Loucy (cell line): ENCODE data around the gene SEPSECS.

Experiments
- H2AFZ ChIP-seq: fragments of 200-600 bp; sonication (generic); 2 replicates; pipeline ENCODE4 v1.6.0; 2016; ENCODE audit warnings: antibody characterized with exemption, mild to moderate bottlenecking, low read length, moderate library complexity
- H3F3A ChIP-seq: fragments of 200-600 bp; 2 replicates; pipeline ENCODE4 v1.6.0; 2016; ENCODE audit warnings: antibody characterized with exemption, low read depth, mild to moderate bottlenecking
- H3K27me3 ChIP-seq: fragments of 200-600 bp; sonication (generic); 2 replicates; pipeline ENCODE4 v1.6.1; 2014; ENCODE audit warnings: low read length, mild to moderate bottlenecking; ENCODE audit not compliant: insufficient read depth, poor library complexity, severe bottlenecking
- H3K36me3 ChIP-seq: fragments of 200-600 bp; sonication (generic); 2 replicates; pipeline ENCODE4 v1.6.1; 2016; ENCODE audit warnings: low read length; ENCODE audit not compliant: insufficient read depth
- H3K4me1 ChIP-seq: fragments of 200-600 bp; sonication (generic); 2 replicates; pipeline ENCODE4 v1.5.1; 2014; ENCODE audit warnings: low read length, mild to moderate bottlenecking; ENCODE audit not compliant: insufficient read depth, poor library complexity, severe bottlenecking
- H3K4me2 ChIP-seq: fragments of 200-600 bp; sonication (generic); 2 replicates; pipeline ENCODE4 v1.6.0; 2014; ENCODE audit warnings: antibody characterized with exemption, low read length, low read depth, mild to moderate bottlenecking; ENCODE audit not compliant: poor library complexity, severe bottlenecking
- H3K4me3 ChIP-seq: fragments of 200-600 bp; sonication (generic); 2 replicates; pipeline ENCODE4 v1.5.1; 2014; ENCODE audit warnings: low read length, mild to moderate bottlenecking, mixed read lengths; ENCODE audit not compliant: poor library complexity, severe bottlenecking
- H3K79me2 ChIP-seq: fragments of 200-600 bp; sonication (generic); 2 replicates; pipeline ENCODE4 v1.6.1; 2014; ENCODE audit warnings: low read length; ENCODE audit not compliant: insufficient read depth
- H3K9ac ChIP-seq: fragments of 200-600 bp; sonication (generic); 2 replicates; pipeline ENCODE4 v1.6.0; 2014; ENCODE audit warnings: mild to moderate bottlenecking, low read depth, low read length, moderate library complexity; ENCODE audit not compliant: poor library complexity, severe bottlenecking
- H3K9me2 ChIP-seq: fragments of 200-600 bp; sonication (generic); replicated peaks from 2 replicates; pipeline ENCODE4 v1.6.1; 2016; ENCODE audit warnings: low read depth, low read length, mixed read lengths
- H3K9me3 ChIP-seq: fragments of 200-600 bp; sonication (generic); 2 replicates; pipeline ENCODE4 v1.6.1; 2014; ENCODE audit warnings: mild to moderate bottlenecking, antibody characterized with exemption, low read length, low read depth; ENCODE audit not compliant: insufficient read depth
- H4K20me1 ChIP-seq: fragments of 200-600 bp; sonication (generic); 2 replicates; pipeline ENCODE4 v1.6.0; 2014; ENCODE audit warnings: antibody characterized with exemption, low read length, mild to moderate bottlenecking; ENCODE audit not compliant: insufficient read depth, poor library complexity, severe bottlenecking
- EZH2phosphoT487 ChIP-seq: fragments of 200-600 bp; IDR thresholded peaks from 2 replicates; pipeline ENCODE4 v1.6.1; 2018; ENCODE audit warnings: antibody characterized with exemption, mild to moderate bottlenecking, moderate library complexity, borderline replicate concordance
- TF ChIP-seq, protein P1 (sequence below): fragments of 200-600 bp; sonication (generic); conservative IDR thresholded peaks from 2 replicates; pipeline ENCODE4 v1.5.1; 2014; ENCODE audit warnings: mild to moderate bottlenecking, antibody characterized with exemption, low read length

Gene SEPSECS

DNA sequence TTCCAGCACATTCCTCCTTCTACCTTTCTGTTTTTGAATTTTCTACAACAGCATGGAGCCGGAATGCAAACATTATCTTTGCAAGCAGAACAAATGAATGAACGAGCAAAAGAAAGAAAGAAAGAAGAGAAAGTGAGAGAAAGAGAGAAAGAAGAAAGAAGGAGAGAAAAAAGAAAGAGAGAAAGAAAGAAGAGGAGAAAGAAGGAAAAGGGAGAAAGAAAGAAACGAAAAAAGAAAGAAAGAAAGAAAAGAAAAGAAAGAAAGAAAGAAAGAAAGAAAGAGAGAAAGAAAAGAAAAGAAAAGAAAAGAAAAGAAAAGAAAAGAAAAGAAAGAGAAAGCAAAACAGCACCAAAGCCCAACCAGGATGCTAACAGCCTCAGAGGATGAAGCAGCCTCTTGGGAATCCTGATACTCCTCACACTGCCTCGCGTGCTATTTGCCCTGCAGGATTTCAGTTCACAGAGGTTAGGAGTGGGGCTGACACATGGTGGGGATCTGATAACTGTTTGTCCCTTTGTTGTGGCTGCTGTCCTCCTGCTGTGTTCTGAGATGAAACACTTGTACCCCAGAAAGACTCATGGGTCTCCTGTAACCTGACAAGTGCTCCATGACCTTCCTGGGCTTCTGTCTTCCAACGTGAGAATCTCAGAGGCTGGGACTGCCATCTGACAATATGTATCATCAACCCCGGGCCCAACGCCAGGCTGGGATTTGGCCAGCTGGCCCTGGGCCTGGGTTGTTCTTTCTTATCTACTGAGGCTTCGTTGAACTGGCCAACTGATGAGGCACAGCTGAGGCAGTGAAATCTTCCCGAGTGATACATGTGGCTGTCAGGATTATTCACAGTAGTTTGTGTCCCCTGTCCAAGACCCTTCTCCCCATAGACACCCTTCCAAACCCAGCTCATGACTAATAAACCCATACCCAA, 61.0 kb downstream of the SEPSECS start:
- no peaks in the 10 kb centered on the region for H3K79me2 ChIP-seq
- H3K4me1 ChIP-seq: peaks cover 11% of the 10 kb centered on the region
- no peaks in the 10 kb centered on the region for H3K27me3 ChIP-seq
- H3F3A ChIP-seq: no peaks in the 10 kb centered on the region
- H3K4me2 ChIP-seq: peak overlapping the region; percentile 57
- no peaks in the 10 kb centered on the region for H4K20me1 ChIP-seq
- no peaks in the 10 kb centered on the region for H3K36me3 ChIP-seq
- no peaks in the 10 kb centered on the region for H3K9me2 ChIP-seq
- TF ChIP-seq, protein P1, sequence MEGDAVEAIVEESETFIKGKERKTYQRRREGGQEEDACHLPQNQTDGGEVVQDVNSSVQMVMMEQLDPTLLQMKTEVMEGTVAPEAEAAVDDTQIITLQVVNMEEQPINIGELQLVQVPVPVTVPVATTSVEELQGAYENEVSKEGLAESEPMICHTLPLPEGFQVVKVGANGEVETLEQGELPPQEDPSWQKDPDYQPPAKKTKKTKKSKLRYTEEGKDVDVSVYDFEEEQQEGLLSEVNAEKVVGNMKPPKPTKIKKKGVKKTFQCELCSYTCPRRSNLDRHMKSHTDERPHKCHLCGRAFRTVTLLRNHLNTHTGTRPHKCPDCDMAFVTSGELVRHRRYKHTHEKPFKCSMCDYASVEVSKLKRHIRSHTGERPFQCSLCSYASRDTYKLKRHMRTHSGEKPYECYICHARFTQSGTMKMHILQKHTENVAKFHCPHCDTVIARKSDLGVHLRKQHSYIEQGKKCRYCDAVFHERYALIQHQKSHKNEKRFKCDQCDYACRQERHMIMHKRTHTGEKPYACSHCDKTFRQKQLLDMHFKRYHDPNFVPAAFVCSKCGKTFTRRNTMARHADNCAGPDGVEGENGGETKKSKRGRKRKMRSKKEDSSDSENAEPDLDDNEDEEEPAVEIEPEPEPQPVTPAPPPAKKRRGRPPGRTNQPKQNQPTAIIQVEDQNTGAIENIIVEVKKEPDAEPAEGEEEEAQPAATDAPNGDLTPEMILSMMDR: no peak
- no peak for TF ChIP-seq EZH2phosphoT487
- no peaks in the 10 kb centered on the region; the same call in 1 of the 2 replicates for H3K9me3 ChIP-seq
- peak overlapping the region; percentile 55; the same call in 1 of the 2 replicates for H2AFZ ChIP-seq
- no peak overlapping the region for H3K9ac ChIP-seq
- H3K4me3 ChIP-seq: no peak overlapping the region

DNA sequence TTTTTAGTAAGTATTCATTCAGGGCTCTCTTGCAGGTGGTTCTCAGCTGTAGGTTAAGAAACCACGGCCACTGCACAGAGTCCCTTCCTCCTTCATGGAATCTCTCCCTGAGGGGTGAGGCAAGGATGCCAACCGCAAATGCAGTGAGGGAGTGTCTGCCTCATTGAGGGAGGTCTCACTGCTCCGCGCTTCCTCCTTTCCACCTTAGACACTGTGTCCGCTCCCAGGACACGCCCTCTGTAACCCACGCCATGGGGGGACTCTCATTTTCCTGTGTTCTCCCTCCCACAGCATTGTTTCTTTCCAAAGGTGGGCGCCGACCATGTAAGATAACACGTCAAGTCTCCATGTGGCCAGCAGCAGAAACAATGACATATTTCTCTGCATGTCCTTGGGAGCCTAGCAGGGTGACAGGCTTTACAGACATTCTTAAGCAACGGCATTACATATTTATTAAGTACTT, 63.2 kb downstream of the SEPSECS start:
- H3K4me3 ChIP-seq: no peak overlapping the region
- H3K4me2 ChIP-seq: no peak overlapping the region
- H3K9me2 ChIP-seq: no peaks in the 10 kb centered on the region
- no peaks in the 10 kb centered on the region for H3F3A ChIP-seq
- no peak overlapping the region for H3K9ac ChIP-seq
- TF ChIP-seq, protein P1: no peak
- no peak for TF ChIP-seq EZH2phosphoT487
- peaks cover 2% of the 10 kb centered on the region; the same call in 1 of the 2 replicates for H3K9me3 ChIP-seq
- peaks cover 11% of the 10 kb centered on the region for H3K4me1 ChIP-seq
- H3K27me3 ChIP-seq: no peaks in the 10 kb centered on the region
- no peaks in the 10 kb centered on the region for H3K79me2 ChIP-seq
- H2AFZ ChIP-seq: no peak overlapping the region
- no peaks in the 10 kb centered on the region for H3K36me3 ChIP-seq
- no peaks in the 10 kb centered on the region for H4K20me1 ChIP-seq

DNA sequence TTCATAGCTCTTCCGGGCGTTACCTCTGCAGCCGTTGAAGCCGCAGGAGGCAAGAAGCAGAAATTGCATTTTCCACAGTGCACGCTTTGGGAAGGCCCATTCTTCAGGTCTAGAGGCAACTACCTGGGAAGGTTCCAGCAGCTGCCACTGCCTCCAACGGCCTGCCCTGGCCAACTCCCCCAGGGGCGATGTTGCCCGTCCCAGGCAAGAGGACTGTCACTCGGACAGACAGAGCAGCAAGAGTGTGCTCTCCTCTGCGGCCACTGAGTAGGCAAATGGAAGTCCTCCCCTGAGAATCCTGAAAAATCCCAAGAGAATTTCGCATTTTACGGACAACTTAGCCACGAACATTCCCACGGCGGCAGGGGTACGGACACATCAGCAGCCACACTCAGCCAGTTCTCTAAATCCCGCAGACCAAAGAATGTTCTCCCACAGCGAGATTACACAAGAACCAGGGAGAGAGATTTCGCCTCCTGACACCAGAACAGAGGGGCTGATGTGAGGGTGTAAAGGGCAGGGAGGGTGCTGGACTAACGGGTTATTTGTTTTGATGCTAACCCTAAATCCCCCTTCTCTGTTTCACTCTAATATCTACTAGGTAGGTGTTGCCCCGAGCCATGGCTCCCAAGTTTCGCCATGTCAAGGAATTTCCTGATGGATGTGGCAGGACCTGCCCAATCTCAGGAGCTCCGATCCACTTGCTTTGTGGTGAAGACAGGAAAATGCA, 63.8 kb downstream of the SEPSECS start:
- Histone ChIP-seq H3K27me3 (no peaks in the 10 kb centered on the region), H3K9me3 (peaks cover 2% of the 10 kb centered on the region; the same call in 1 of the 2 replicates), H3K4me2 (no peak overlapping the region), H3K36me3 (no peaks in the 10 kb centered on the region), H3K9ac (no peak overlapping the region), H3K4me1 (peaks cover 11% of the 10 kb centered on the region), H4K20me1 (no peaks in the 10 kb centered on the region), H3F3A (no peaks in the 10 kb centered on the region), H3K9me2 (no peaks in the 10 kb centered on the region), H3K79me2 (no peaks in the 10 kb centered on the region), H3K4me3 (no peak overlapping the region), H2AFZ (no peak overlapping the region)
- TF ChIP-seq EZH2phosphoT487: no peak
